ENCODE measurements around the gene FREM1.

GRCh38 chr9:14868418-14868771 lies 41.8 kb downstream of the FREM1 start:
- no peak for TF ChIP-seq CEBPB (IDR thresholded peaks at IDR 0.05; ENCODE audit: borderline replicate concordance in 1 of 2, low read depth in 2 of 2, low read length in 2 of 2)
- TF ChIP-seq CTCF (IDR thresholded peaks at IDR 0.05 in 2 of 3, conservative IDR thresholded peaks at IDR 0.05 in 1 of 3; ENCODE audit: control insufficient read depth in 2 of 3, extremely low read depth in 1 of 3, insufficient read depth in 1 of 3, low read depth in 3 of 3, low read length in 3 of 3): no peak
- no peak for TF ChIP-seq EP300 (IDR thresholded peaks at IDR 0.05; ENCODE audit: borderline replicate concordance in 1 of 2, control insufficient read depth in 1 of 2, low read depth in 2 of 2, low read length in 2 of 2)
- no peak for TF ChIP-seq ESRRA (IDR thresholded peaks at IDR 0.05; ENCODE audit: low read length)
- no peak for TF ChIP-seq JUNB (IDR thresholded peaks at IDR 0.05)
- TF ChIP-seq LARP7 (IDR thresholded peaks at IDR 0.05): no peak
- TF ChIP-seq GABPA (IDR thresholded peaks at IDR 0.05; ENCODE audit: low read depth): no peak
